HEK293 (cell line): ENCODE results near the gene RASA1.

Experiments used
- CTCF ChIA-PET: fragments of 350-600 bp; formaldehyde crosslinking; extraction: SDS; loops from one replicate; lab custom pipeline; 2021; ENCODE audit warnings: antibody characterized with exemption; lab: Yijun Ruan, JAX
- POLR2A ChIA-PET: fragments of 300-600 bp; formaldehyde crosslinking; extraction: SDS; loops from one replicate; lab custom pipeline; 2020; ENCODE audit warnings: antibody characterized with exemption, inconsistent platforms; lab: Yijun Ruan, JAX
- H3K27ac ChIP-seq: fragments of 200-500 bp; sonication (Bioruptor generic); 2 replicates; pipeline ENCODE4 v1.5.1; 2014; ENCODE audit warnings: low read depth, low read length, control low read depth, inconsistent platforms; ENCODE audit errors: extremely low read depth
- H3K36me3 ChIP-seq, 2 experiments: fragments of 200-500 bp in 1 of 2; sonication (Bioruptor generic) in 1 of 2; 1 replicate in 1 of 2; 2 replicates in 1 of 2; pipeline ENCODE4 v1.5.1; 2014 to 2017; ENCODE audit warnings: inconsistent platforms in 2 of 2, low read length in 2 of 2; ENCODE audit not compliant: control insufficient read depth in 2 of 2, insufficient read depth in 1 of 2
- H3K4me1 ChIP-seq: fragments of 200-500 bp; sonication (Bioruptor generic); 2 replicates; pipeline ENCODE4 v1.5.1; 2014; ENCODE audit warnings: mild to moderate bottlenecking, low read length, inconsistent platforms; ENCODE audit not compliant: control insufficient read depth, insufficient read depth
- H3K4me3 ChIP-seq: 2 replicates; pipeline ENCODE4 v1.5.1; 2011; ENCODE audit warnings: low read depth, mild to moderate bottlenecking, control low read depth, low read length, moderate library complexity
- H3K9me3 ChIP-seq: fragments of 200-500 bp; sonication (Bioruptor generic); 2 replicates; pipeline ENCODE4 v1.5.1; 2014; ENCODE audit warnings: low read depth, low read length, inconsistent platforms; ENCODE audit not compliant: control insufficient read depth, insufficient read depth
- GLI4 ChIP-seq: fragments of 450-650 bp; formaldehyde crosslinking; IDR thresholded peaks from 2 replicates; pipeline ENCODE4 v1.5.1; 2016; ENCODE audit warnings: missing biosample characterization, missing genetic modification characterization
- PATZ1 ChIP-seq: fragments of 450-650 bp; formaldehyde crosslinking; IDR thresholded peaks from 2 replicates; pipeline ENCODE4 v1.5.1; 2016; ENCODE audit warnings: missing biosample characterization, missing genetic modification characterization
- ZNF132 ChIP-seq: fragments of 450-650 bp; formaldehyde crosslinking; IDR thresholded peaks from 2 replicates; pipeline ENCODE4 v1.5.1; 2017; ENCODE audit warnings: missing biosample characterization, missing genetic modification characterization, borderline replicate concordance
- ZNF140 ChIP-seq: fragments of 450-650 bp; formaldehyde crosslinking; IDR thresholded peaks from 2 replicates; pipeline ENCODE4 v1.5.1; 2016; ENCODE audit warnings: missing biosample characterization, missing genetic modification characterization
- ZNF157 ChIP-seq: fragments of 450-650 bp; formaldehyde crosslinking; IDR thresholded peaks from 2 replicates; pipeline ENCODE4 v1.5.1; 2016; ENCODE audit warnings: missing biosample characterization, missing genetic modification characterization
- ZNF274 ChIP-seq, 2 experiments: fragments of 200-500 bp in 1 of 2; fragments of 450-650 bp in 1 of 2; sonication (Bioruptor generic) in 1 of 2; formaldehyde crosslinking in 1 of 2; IDR thresholded peaks; 2 replicates each; pipeline versions ENCODE4 v1.5.1 to v1.6.1; 2014 to 2016; ENCODE audit warnings: borderline replicate concordance in 1 of 2, inconsistent platforms in 1 of 2, low read length in 1 of 2, missing biosample characterization in 1 of 2, missing genetic modification characterization in 1 of 2
- ZNF292 ChIP-seq: fragments of 450-650 bp; formaldehyde crosslinking; IDR thresholded peaks from 2 replicates; pipeline ENCODE4 v1.5.1; 2016; ENCODE audit warnings: low read depth, missing biosample characterization, missing genetic modification characterization, borderline replicate concordance
- ZNF366 ChIP-seq: fragments of 450-650 bp; formaldehyde crosslinking; conservative IDR thresholded peaks from 2 replicates; pipeline ENCODE4 v1.5.1; 2016; ENCODE audit warnings: missing biosample characterization, missing genetic modification characterization
- ZNF426 ChIP-seq: fragments of 450-650 bp; formaldehyde crosslinking; IDR thresholded peaks from 2 replicates; pipeline ENCODE4 v1.5.1; 2017; ENCODE audit warnings: missing biosample characterization, missing genetic modification characterization, mild to moderate bottlenecking, inconsistent platforms, moderate library complexity
- ZNF645 ChIP-seq: fragments of 450-650 bp; formaldehyde crosslinking; IDR thresholded peaks from 2 replicates; pipeline ENCODE4; 2016; ENCODE audit warnings: missing biosample characterization, missing genetic modification characterization
- ZNF701 ChIP-seq: fragments of 450-650 bp; formaldehyde crosslinking; IDR thresholded peaks from 2 replicates; pipeline ENCODE4 v1.5.1; 2016; ENCODE audit warnings: missing biosample characterization, missing genetic modification characterization
- ZNF792 ChIP-seq: fragments of 450-650 bp; formaldehyde crosslinking; IDR thresholded peaks from 2 replicates; pipeline ENCODE4 v1.5.1; 2016; ENCODE audit warnings: missing biosample characterization, missing genetic modification characterization
- ZXDB ChIP-seq: fragments of 450-650 bp; formaldehyde crosslinking; IDR thresholded peaks from 2 replicates; pipeline ENCODE4 v1.5.1; 2016; ENCODE audit warnings: missing biosample characterization, missing genetic modification characterization
- TF ChIP-seq, protein P1 (sequence below): fragments of 450-650 bp; formaldehyde crosslinking; IDR thresholded peaks from 2 replicates; pipeline ENCODE4 v1.5.1; 2016; ENCODE audit warnings: missing biosample characterization, missing genetic modification characterization

RASA1 gene

GRCh38 chr5:87437724-87438123 lies 170.0 kb downstream of the RASA1 start:
- CTCF ChIA-PET: interaction anchor here (0.6 to 0.7 kb wide), 2 partner anchors 11 to 686 kb away, joined by 3 to 4 read pairs; no protein-coding TSS in a partner anchor
- POLR2A ChIA-PET: no interaction called here

DNA sequence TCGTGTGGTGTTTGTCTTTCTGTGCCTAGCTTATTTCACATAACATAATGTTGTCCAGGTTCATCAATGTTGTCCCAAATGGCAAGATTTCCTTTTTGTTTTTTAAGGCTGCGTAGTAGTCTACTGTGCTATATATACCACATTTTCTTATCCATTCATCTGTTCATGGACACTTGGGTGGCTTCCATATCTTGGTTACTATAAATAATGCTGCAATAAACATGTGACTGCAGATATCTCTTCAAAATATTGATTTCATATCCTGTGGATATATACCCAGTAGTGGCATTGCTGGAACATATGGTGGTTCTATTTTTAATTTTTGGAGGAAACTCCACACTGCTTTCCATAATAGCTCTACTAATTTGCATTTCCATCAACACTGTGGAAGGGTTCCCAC lies 170.5 kb downstream of the RASA1 start:
- TF ChIP-seq ZNF274 (IDR thresholded peaks at IDR 0.05; ENCODE audit: low read length) (no peak), ZNF274 (tag by site-specific recombination; IDR thresholded peaks at IDR 0.05; ENCODE audit: borderline replicate concordance) (no peak)
- TF ChIP-seq, all 188 proteins: peak for 0
- POLR2A ChIA-PET: no interaction called here
- H3K36me3 ChIP-seq: no peaks in the 10 kb centered on the region
- no peaks in the 10 kb centered on the region for H3K4me1 ChIP-seq
- CTCF ChIA-PET: interaction anchor here (0.6 kb wide), 1 partner anchor 687 kb away, joined by 3 read pairs; no protein-coding TSS in a partner anchor
- H3K4me3 ChIP-seq: no peak overlapping the region
- H3K27ac ChIP-seq: no peak overlapping the region
- no peaks in the 10 kb centered on the region for H3K9me3 ChIP-seq

More at GRCh38 chr5:87437724-87438123, 170.0 kb downstream of the RASA1 start:
- TF ChIP-seq PATZ1 (tag by site-specific recombination) (no peak), ZXDB (tag by site-specific recombination) (no peak), ZNF132 (no peak), ZNF292 (tag by site-specific recombination) (no peak), ZNF366 (tag by site-specific recombination) (no peak), GLI4 (tag by site-specific recombination) (no peak), ZNF157 (no peak), ZNF701 (tag by site-specific recombination) (no peak), ZNF645 (no peak), ZNF140 (tag by site-specific recombination) (no peak), ZNF792 (no peak), ZNF426 (tag by site-specific recombination) (no peak)
- TF ChIP-seq, protein P1, sequence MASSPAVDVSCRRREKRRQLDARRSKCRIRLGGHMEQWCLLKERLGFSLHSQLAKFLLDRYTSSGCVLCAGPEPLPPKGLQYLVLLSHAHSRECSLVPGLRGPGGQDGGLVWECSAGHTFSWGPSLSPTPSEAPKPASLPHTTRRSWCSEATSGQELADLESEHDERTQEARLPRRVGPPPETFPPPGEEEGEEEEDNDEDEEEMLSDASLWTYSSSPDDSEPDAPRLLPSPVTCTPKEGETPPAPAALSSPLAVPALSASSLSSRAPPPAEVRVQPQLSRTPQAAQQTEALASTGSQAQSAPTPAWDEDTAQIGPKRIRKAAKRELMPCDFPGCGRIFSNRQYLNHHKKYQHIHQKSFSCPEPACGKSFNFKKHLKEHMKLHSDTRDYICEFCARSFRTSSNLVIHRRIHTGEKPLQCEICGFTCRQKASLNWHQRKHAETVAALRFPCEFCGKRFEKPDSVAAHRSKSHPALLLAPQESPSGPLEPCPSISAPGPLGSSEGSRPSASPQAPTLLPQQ (tag by site-specific recombination): no peak
- no peak overlapping the region for H3K27ac ChIP-seq
- no peaks in the 10 kb centered on the region for H3K9me3 ChIP-seq
- H3K36me3 ChIP-seq: no peaks in the 10 kb centered on the region
- H3K4me3 ChIP-seq: no peak overlapping the region
- H3K4me1 ChIP-seq: no peaks in the 10 kb centered on the region
